Fibroblast of mammary gland (primary cell): ENCODE results near the gene SRMS.

Source experiments
- DNase-seq: peaks from one replicate; pipeline ENCODE4 v3.0.0-alpha.2; 2010; ENCODE audit warnings: low read depth
- H3K4me3 ChIP-seq: 2 replicates; pipeline ENCODE4 v1.5.1; 2011; ENCODE audit warnings: low read depth, mild to moderate bottlenecking, low read length, moderate library complexity; ENCODE audit not compliant: control insufficient read depth
- CTCF ChIP-seq: conservative IDR thresholded peaks from 2 replicates; pipeline ENCODE4 v1.5.1; 2011; ENCODE audit warnings: low read depth, low read length, inconsistent platforms; ENCODE audit not compliant: control insufficient read depth, insufficient read depth

Gene SRMS

DNA sequence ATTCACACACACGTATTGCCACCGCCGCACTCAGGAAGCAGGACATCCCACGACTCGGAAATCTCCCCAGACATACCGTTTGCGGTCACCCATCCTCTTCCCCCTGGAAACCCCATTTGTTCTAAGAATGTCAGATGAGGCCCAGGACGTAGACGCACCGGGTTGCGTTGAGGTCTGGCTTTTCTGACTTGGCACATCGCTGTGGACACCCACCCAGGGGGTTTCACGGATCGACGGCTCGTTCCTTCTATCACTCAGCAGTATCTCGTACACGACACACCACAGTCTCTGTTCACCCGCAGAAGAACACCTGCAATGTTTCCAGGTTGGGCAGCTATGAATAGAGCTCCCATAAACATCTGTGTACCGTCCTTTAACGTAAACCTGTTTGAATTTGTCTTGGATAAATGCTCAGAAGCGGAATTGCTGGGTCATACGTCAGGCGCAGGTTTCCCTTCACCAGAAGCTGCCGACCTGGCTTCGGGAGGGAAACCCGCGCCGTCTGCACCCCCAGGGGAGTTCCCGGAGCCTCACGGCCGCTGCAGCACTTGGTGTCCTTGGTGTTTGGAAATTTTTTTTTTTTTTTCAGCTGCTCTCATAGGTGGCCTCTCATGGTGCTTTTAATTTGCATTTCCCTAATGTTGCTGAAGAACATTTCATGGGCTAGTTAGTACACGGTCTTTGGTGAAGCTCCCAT lies 39.3 kb downstream of the SRMS start:
- H3K4me3 ChIP-seq: no peak overlapping the region
- DNase-seq: no peak
- TF ChIP-seq CTCF: no peak

DNA sequence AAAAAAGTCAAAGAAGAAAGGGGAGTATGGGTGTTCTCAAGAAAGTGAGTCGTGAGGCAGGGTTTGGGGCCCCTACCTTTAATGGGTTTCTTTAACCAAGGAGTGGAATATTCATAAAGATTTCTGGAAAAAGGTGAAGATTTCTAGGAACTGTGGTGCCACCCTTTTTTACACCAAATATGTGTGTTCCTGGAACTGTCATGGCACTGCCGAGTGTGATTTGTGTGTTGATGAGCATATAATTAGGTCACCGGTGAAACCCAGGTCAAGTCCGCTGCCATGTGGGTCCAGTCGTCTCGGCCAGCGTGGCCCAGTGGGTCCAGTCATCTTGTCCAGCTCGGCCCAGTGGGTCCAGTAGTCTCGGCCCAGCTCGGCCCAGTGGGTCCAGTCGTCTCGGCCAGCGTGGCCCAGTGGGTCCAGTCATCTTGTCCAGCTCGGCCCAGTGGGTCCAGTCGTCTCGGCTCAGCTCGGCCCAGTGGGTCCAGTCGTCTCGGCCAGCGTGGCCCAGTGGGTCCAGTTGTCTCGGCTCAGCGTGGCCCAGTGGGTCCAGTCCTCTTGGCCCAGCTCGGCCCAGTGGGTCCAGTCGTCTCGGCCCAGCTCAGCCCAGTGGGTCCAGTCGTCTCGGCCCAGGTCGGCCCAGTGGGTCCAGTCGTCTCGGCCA lies 40.3 kb downstream of the SRMS start:
- no peak for DNase-seq
- TF ChIP-seq CTCF: no peak
- no peak overlapping the region for H3K4me3 ChIP-seq

DNA sequence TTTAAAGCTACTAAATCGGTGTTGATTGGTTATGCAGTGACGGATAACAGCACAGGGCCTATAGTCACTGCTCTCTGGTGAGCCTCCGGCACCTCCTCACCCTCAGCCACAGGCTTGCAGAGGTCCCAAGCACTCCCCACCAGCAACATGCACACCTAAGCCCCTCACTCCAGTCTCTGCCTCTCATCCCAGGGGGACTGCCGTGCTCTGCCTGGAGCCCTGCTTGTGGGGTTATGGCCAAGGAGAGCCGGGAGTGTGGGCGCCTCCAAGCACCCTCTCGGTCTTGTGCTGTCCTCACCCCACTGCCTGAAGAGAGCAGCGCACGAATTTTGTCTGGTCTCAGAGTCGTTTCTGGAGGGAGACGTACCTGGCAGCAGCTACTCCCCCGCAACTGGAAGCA lies 41.8 kb downstream of the SRMS start:
- no peak for DNase-seq
- TF ChIP-seq CTCF: no peak
- no peak overlapping the region for H3K4me3 ChIP-seq

- DNase-seq: no peak
- no peak overlapping the region for H3K4me3 ChIP-seq
- no peak for TF ChIP-seq CTCF
Observed at GRCh38 chr20:63505281-63505680, 42.3 kb downstream of the SRMS start.

GRCh38 chr20:63504642-63505041 lies 42.9 kb downstream of the SRMS start:
- no peak for TF ChIP-seq CTCF
- H3K4me3 ChIP-seq: no peak overlapping the region
- DNase-seq: no peak

DNA sequence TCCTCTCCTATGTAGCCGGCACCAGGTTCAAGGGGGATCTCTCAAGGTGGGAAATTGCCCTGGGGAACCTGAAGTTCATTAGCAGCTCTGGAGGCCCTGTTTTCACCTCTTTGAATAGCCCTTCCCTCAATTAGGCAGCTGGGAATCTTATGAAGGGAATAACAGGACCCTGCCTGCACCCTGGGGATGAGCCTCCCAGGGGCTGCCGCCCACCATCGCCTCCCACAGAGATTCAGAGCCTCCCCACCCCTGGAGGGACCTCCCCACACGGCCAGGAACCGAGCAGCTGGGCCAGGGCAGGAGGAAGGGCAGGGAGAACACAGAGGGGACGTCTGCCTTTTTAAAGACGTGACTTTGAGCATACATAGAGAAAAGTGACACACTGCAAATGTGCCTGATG lies 44.0 kb downstream of the SRMS start:
- H3K4me3 ChIP-seq: no peak overlapping the region
- no peak for TF ChIP-seq CTCF

More for the DNA sequence above, 44.0 kb downstream of the SRMS start:
- DNase-seq: no peak
